Ovary (tissue), 9 donors: ENCODE measurements around the gene IRS1. TPM values are rescaled to one million over a fixed set of nuclear protein-coding genes. Genes with fewer than 3 reads are reported as not detected.

Experiments used
- DNase-seq, 5 donors: peaks; one replicate each; pipeline ENCODE4 v3.0.0-alpha.2; 2019 to 2020
- H3K27ac ChIP-seq, 2 donors: fragments of 200-600 bp; one replicate each; pipeline versions ENCODE4 v1.5.1 to v1.8.0; 2019 to 2022
- H3K27me3 ChIP-seq: fragments of 200-600 bp; one replicate; pipeline ENCODE4 v1.8.0; 2022
- H3K36me3 ChIP-seq: fragments of 200-600 bp; sonication (generic); one replicate; pipeline ENCODE4 v1.5.1; 2019
- H3K4me1 ChIP-seq: one replicate; pipeline ENCODE4 v1.8.1; 2013; ENCODE audit warnings: mild to moderate bottlenecking, moderate library complexity; ENCODE audit not compliant: insufficient read depth
- H3K4me3 ChIP-seq: fragments of 200-600 bp; sonication (generic); one replicate; pipeline ENCODE4 v1.5.1; 2017
- H3K9me3 ChIP-seq, 2 donors: fragments of 200-600 bp in 1 of 2; sonication (generic) in 1 of 2; one replicate each; pipeline versions ENCODE4 v1.5.1 to v1.8.1; 2013 to 2019; ENCODE audit warnings: mild to moderate bottlenecking in 1 of 2, moderate library complexity in 1 of 2
- EP300 ChIP-seq: sonication (generic); formaldehyde crosslinking; IDR thresholded peaks from one replicate; pipeline ENCODE4 v1.6.1; 2017; ENCODE audit warnings: antibody characterized with exemption
- POLR2A ChIP-seq: fragments of 450-650 bp; IDR thresholded peaks from one replicate; pipeline ENCODE4 v1.6.1; 2017; ENCODE audit warnings: antibody characterized with exemption, mild to moderate bottlenecking, moderate library complexity
- WGBS, 3 donors: extraction: QIAGEN DNeasy Blood & Tissue Kit in 1 of 3; methylation state at CpG; one replicate each; pipeline versions ENCODE4 v1.1.5 to v1.1.7; 2013 to 2017; 5-methylcytosine and 5-hydroxymethylcytosine counted together
- intact Hi-C, 4 donors: fragments of 100-400 bp; cut with DNase I; formaldehyde crosslinking; loops; one replicate each; pipeline versions ENCODE4 v1.11.0 to v1.15.1; 2022 to 2023
- polyA plus RNA-seq, 2 donors: library from polyadenylated mRNA; stranded (reverse); fragments of 200-250 nt in 1 of 2; fragments of 350-450 nt in 1 of 2; fragmentation: Illumina TruSeq in 1 of 2; extraction: RNeasy Lipid Tissue Mini Kit (QIAGEN cat#74804) in 1 of 2; gene quantifications; one replicate each; pipeline ENCODE4 v1.2.3, GENCODE V29; 2013 to 2014
- total RNA-seq, 7 donors: library from RNA; depleted of rRNA in 2 of 7; stranded (reverse); fragments of >200 nt in 2 of 7; fragmentation: NEBNext Ultra II Directional in 3 of 7; extraction: Animal tissue kit (Norgen Biotek cat#: 25700) in 3 of 7; gene quantifications; one replicate each; pipeline versions ENCODE4 v1.1.0 to v1.2.4, GENCODE V29; 2016 to 2023
- TF ChIP-seq, protein P1 (sequence below), 3 donors: fragments of 450-650 bp in 2 of 3; fragments of 200-600 bp in 1 of 3; IDR thresholded peaks; one replicate each; pipeline versions ENCODE4 v1.5.1 to v1.8.0; 2016 to 2022; ENCODE audit warnings: antibody characterized with exemption in 3 of 3, mild to moderate bottlenecking in 1 of 3
- donor health status: DM: no; HTN: no; CAD: no; lungs with moderate emphysema.
- donor health status: DM: no; HTN: no; CAD: no.
- donor health status: Bipolar disorder and iron deficiency.
- donor health status: DM: yes; HTN: yes; CAD: no.
- donor health status: DM: no; HTN: no; CAD: no.
- donor health status: DM: yes; HTN: yes; CAD: no.

The IRS1 gene
- total and polyA plus RNA-seq, 9 donors, result 22.3 to 87.0 (median 44.1) TPM

DNA sequence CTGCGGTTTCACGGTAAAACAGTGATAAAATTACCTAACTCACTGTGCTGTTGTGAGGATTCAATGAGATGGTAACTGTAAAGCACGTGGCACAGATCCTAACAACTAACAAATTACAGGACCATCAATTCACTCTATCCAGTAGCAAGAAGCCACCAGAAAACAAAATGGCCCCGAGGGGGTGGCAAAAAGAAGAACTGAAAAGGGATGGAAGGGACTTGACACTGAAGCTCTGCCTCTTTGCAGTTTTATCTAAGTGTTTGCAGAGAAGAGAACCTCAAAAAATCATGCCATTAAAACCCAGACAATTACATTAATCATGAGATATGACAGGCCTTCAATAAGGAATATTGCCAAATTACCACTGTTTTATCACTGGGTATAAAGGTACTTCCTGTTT lies 46.7 kb downstream of the IRS1 start:
- whole genome bisulfite sequencing, 3 donors, result 80 to 94% (median 89%) methylated on average over 4 of the region's 4 CpGs
- Histone ChIP-seq H3K36me3 (no peaks in the 10 kb centered on the region), H3K4me3 (no peak overlapping the region), H3K27me3 (no peaks in the 10 kb centered on the region), H3K4me1 (peaks cover 26% of the 10 kb centered on the region), H3K27ac (no peak overlapping the region), H3K9me3 (no peaks in the 10 kb centered on the region)
- no peak for DNase-seq
- TF ChIP-seq POLR2A (no peak), EP300 (no peak)
- intact Hi-C loops, result loop anchor here in 1 of 4 donors (5.0 kb wide), 1 partner anchor 44 kb away; the partner anchor contains the start of gene IRS1

DNA sequence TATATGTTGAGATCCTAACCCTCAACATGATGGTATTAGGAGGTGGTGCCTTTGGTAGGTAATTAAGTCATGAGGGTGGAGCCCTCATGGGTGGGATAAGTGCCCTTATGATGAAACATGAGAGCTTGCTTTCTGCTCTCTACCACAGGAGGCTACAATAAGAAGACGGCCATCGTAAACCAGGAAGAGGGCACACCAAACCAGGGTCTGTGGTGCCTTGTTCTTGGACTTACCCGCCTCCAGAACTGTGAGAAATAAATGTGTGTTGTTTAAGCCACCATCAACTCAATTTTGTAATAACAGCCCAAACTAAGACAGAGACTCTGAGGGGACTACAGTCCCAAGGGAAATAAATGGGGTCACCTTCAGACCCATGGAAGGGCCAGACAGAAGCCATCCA lies 52.3 kb downstream of the IRS1 start:
- intact Hi-C loops, result loop anchor here in 1 of 4 donors (10.0 kb wide), 1 partner anchor 48 kb away; the partner anchor contains the start of gene IRS1

DNA sequence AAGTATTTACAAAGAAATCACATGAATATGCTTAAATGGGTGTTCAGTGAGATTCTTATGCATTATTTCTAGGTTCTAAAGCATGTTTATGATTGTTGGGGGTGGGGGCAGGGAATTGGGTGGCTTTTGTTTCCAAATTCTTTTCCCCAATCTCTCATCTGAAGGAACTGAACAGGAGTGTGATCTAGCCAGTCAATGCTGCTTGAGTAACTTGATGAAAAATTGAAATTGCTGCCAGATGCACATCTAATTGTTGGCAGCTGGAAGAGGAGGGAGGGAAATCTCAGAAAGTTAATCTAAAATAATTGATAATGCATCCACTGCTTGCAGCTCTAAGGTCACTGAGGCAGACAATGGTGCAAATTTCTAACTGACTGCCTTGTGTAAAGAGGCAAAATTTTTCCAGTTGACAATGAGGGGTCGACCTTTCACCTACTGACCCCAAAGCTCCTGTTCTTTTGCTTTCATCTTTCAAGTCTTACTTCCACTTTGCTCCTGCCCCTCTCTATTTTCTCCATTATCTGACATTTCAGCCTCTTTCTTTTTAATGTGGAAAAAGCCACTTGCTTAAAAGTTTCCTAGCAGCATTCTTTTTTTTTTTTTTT lies 53.3 kb downstream of the IRS1 start:
- intact Hi-C loops, result loop anchor here in 1 of 4 donors (10.0 kb wide), 1 partner anchor 49 kb away; the partner anchor contains the start of gene IRS1
- Histone ChIP-seq H3K36me3 (no peaks in the 10 kb centered on the region), H3K4me1 (peaks cover 24% of the 10 kb centered on the region), H3K4me3 (no peak overlapping the region), H3K9me3 (peaks cover 0 to 4% of the 10 kb centered on the region in 2 donors), H3K27ac (no peak overlapping the region), H3K27me3 (no peaks in the 10 kb centered on the region)
- 77 to 89% (median 89%) methylated on average over 1 of the region's 1 CpG for whole genome bisulfite sequencing, 3 donors
- no peak for DNase-seq
- TF ChIP-seq EP300, result no peak
- no peak for TF ChIP-seq POLR2A
- TF ChIP-seq, protein P1, sequence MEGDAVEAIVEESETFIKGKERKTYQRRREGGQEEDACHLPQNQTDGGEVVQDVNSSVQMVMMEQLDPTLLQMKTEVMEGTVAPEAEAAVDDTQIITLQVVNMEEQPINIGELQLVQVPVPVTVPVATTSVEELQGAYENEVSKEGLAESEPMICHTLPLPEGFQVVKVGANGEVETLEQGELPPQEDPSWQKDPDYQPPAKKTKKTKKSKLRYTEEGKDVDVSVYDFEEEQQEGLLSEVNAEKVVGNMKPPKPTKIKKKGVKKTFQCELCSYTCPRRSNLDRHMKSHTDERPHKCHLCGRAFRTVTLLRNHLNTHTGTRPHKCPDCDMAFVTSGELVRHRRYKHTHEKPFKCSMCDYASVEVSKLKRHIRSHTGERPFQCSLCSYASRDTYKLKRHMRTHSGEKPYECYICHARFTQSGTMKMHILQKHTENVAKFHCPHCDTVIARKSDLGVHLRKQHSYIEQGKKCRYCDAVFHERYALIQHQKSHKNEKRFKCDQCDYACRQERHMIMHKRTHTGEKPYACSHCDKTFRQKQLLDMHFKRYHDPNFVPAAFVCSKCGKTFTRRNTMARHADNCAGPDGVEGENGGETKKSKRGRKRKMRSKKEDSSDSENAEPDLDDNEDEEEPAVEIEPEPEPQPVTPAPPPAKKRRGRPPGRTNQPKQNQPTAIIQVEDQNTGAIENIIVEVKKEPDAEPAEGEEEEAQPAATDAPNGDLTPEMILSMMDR (IDR thresholded peaks at IDR 0.05), result no peak

More for the DNA sequence above, 52.3 kb downstream of the IRS1 start:
- no peaks in the 10 kb centered on the region for H3K36me3 ChIP-seq
- H3K27ac ChIP-seq, result no peak overlapping the region
- peaks cover 0 to 4% of the 10 kb centered on the region in 2 donors for H3K9me3 ChIP-seq
- no peak for TF ChIP-seq POLR2A
- TF ChIP-seq EP300, result no peak
- TF ChIP-seq, protein P1 (IDR thresholded peaks at IDR 0.05), result no peak
- no peak overlapping the region for H3K4me3 ChIP-seq
- H3K4me1 ChIP-seq, result peaks cover 19% of the 10 kb centered on the region
- H3K27me3 ChIP-seq, result no peaks in the 10 kb centered on the region
- no peak for DNase-seq
- WGBS, 3 donors, result 93 to 98% (median 98%) methylated on average over 3 of the region's 3 CpGs

DNA sequence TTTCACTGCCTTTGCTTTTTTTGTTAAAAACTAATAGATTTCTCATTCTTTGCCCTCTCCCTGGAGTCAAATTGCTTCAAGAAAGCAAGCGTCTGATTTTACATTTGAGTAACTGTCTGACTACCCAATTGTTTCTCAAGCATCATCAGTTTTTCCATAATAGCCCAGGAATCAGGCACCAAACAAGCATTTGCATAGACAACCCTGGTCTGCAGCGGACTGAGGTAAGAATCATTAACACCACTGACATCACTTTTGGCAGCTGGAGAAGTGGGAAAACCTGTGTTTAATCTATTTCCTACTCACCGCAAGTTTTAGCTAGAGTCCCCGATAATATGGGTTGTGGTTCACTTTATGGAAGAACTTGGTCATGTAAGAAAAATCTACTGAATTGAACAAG lies 55.7 kb downstream of the IRS1 start:
- no peak overlapping the region for H3K27ac ChIP-seq
- intact Hi-C loops, result loop anchor here in 2 of 4 donors (5.0 to 10.0 kb wide), 2 partner anchors 48 to 51 kb away; partner anchors contain the start of gene IRS1 (in 1 of the 2)
- peaks cover 24% of the 10 kb centered on the region for H3K4me1 ChIP-seq
- H3K4me3 ChIP-seq, result no peak overlapping the region
- DNase-seq, result no peak
- no peaks in the 10 kb centered on the region for H3K27me3 ChIP-seq
- 77 to 88% (median 78%) methylated on average over 4 of the region's 4 CpGs for WGBS, 3 donors
- H3K36me3 ChIP-seq, result no peaks in the 10 kb centered on the region
- TF ChIP-seq, protein P1 (IDR thresholded peaks at IDR 0.05), result no peak
- TF ChIP-seq EP300, result no peak
- TF ChIP-seq POLR2A, result no peak
- peaks cover 0 to 4% of the 10 kb centered on the region in 2 donors for H3K9me3 ChIP-seq

DNA sequence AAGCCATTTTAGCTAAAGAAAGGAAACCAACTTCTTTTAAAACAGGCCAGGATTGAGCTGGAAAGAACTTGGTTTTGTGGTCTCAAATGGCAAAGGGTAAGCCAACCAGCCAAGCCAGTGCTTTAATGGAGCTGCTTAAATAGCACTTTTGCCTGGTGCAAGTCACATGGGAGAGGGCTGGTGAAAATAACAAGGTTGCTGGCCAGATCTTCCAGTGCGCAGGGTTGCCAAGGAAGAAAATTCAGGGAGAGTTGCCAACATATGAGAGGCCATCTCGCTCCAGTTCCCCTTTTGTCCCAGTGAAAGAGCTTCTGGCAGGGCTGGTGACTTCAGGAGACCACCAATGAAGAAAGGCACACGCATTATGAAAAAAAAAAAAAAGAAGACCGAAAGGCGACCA lies 57.3 kb downstream of the IRS1 start:
- Histone ChIP-seq H3K9me3 (peaks cover 0 to 3% of the 10 kb centered on the region in 2 donors), H3K4me1 (peaks cover 28% of the 10 kb centered on the region), H3K36me3 (no peaks in the 10 kb centered on the region), H3K27me3 (no peaks in the 10 kb centered on the region), H3K27ac (peak overlapping the region in 1 of 2 donors; percentile 69), H3K4me3 (no peak overlapping the region)
- no peak for TF ChIP-seq POLR2A
- no peak for TF ChIP-seq EP300
- TF ChIP-seq, protein P1 (IDR thresholded peaks at IDR 0.05), result no peak
- intact Hi-C loops, result loop anchor here in 2 of 4 donors (5.0 to 10.0 kb wide), 2 partner anchors 50 to 52 kb away; partner anchors contain the start of gene IRS1 (in 1 of the 2)
- 22 to 35% (median 26%) methylated on average over 5 of the region's 5 CpGs for WGBS, 3 donors
- DNase-seq, result peak in 4 of 5 donors; percentile 31 to 55 (median 47)
